ENCODE results near the gene UGT1A8. TPM values are rescaled to one million over a fixed set of nuclear protein-coding genes. Genes with fewer than 3 reads are reported as not detected.

The UGT1A8 gene
- total RNA-seq, 1 donor from 2014 or later: not detected

- intact Hi-C loops (cut with micrococcal nuclease): no loop called here
- no peak for DNase-seq
- no peaks in the 10 kb centered on the region for H3K4me1 ChIP-seq
- no peaks in the 10 kb centered on the region for H3K9me3 ChIP-seq (replicated peaks)
- no peak overlapping the region for H3K27ac ChIP-seq (replicated peaks)
- H3K27me3 ChIP-seq (ENCODE audit: low read depth): peaks cover 28% of the 10 kb centered on the region
- H3K36me3 ChIP-seq: no peaks in the 10 kb centered on the region
- TF ChIP-seq CTCF (IDR thresholded peaks at IDR 0.05; ENCODE audit: borderline replicate concordance): no peak
- no peak overlapping the region for H3K4me3 ChIP-seq
Observed at GRCh38 chr2:233758849-233759248, 141.4 kb downstream of the UGT1A8 start.

- intact Hi-C loops (cut with micrococcal nuclease): no loop called here
- no peak for DNase-seq
- H3K27me3 ChIP-seq (ENCODE audit: low read depth): peaks cover 36% of the 10 kb centered on the region
- H3K9me3 ChIP-seq (replicated peaks): no peaks in the 10 kb centered on the region
- H3K27ac ChIP-seq (replicated peaks): no peak within 1 kb of the TSS
- H3K4me1 ChIP-seq: no peaks in the 10 kb centered on the region
- TF ChIP-seq CTCF (IDR thresholded peaks at IDR 0.05; ENCODE audit: borderline replicate concordance): no peak
- no peak within 1 kb of the TSS for H3K4me3 ChIP-seq
- H3K36me3 ChIP-seq: no peaks in the 10 kb centered on the region
Observed at GRCh38 chr2:233760043-233760442, 142.6 kb downstream of the UGT1A8 start, which contains the start of gene UGT1A1. Gene UGT1A1 (plus strand): TSS chr2:233760270. CDS start chr2:233760288, 18 bp downstream.

GRCh38 chr2:233761040-233761769, 143.8 kb downstream of the UGT1A8 start:
- intact Hi-C loops (cut with micrococcal nuclease): no loop called here
- no peak for TF ChIP-seq CTCF (IDR thresholded peaks at IDR 0.05; ENCODE audit: borderline replicate concordance)
- no peak for DNase-seq
- peaks cover 46% of the 10 kb centered on the region for H3K27me3 ChIP-seq (ENCODE audit: low read depth)
- no peaks in the 10 kb centered on the region for H3K9me3 ChIP-seq (replicated peaks)
- H3K4me3 ChIP-seq: no peak overlapping the region
- H3K4me1 ChIP-seq: no peaks in the 10 kb centered on the region
- no peak overlapping the region for H3K27ac ChIP-seq (replicated peaks)
- no peaks in the 10 kb centered on the region for H3K36me3 ChIP-seq

GRCh38 chr2:233764264-233764663, 146.8 kb downstream of the UGT1A8 start:
- H3K27me3 ChIP-seq (ENCODE audit: low read depth): peaks cover 73% of the 10 kb centered on the region
- no peak overlapping the region for H3K4me3 ChIP-seq
- no peak for DNase-seq
- no peak for TF ChIP-seq CTCF (IDR thresholded peaks at IDR 0.05; ENCODE audit: borderline replicate concordance)
- no peaks in the 10 kb centered on the region for H3K4me1 ChIP-seq
- no peak overlapping the region for H3K27ac ChIP-seq (replicated peaks)
- H3K36me3 ChIP-seq: no peaks in the 10 kb centered on the region
- intact Hi-C loops (cut with micrococcal nuclease): no loop called here
- H3K9me3 ChIP-seq (replicated peaks): no peaks in the 10 kb centered on the region

- peaks cover 73% of the 10 kb centered on the region for H3K27me3 ChIP-seq (ENCODE audit: low read depth)
- intact Hi-C loops (cut with micrococcal nuclease): no loop called here
- no peaks in the 10 kb centered on the region for H3K4me1 ChIP-seq
- no peak overlapping the region for H3K27ac ChIP-seq (replicated peaks)
- DNase-seq: no peak
- no peaks in the 10 kb centered on the region for H3K9me3 ChIP-seq (replicated peaks)
- H3K36me3 ChIP-seq: no peaks in the 10 kb centered on the region
- H3K4me3 ChIP-seq: no peak overlapping the region
- TF ChIP-seq CTCF (IDR thresholded peaks at IDR 0.05; ENCODE audit: borderline replicate concordance): no peak
Observed at GRCh38 chr2:233764761-233765160, 147.3 kb downstream of the UGT1A8 start.
